ENCODE data around the gene SAMD10. TPM values are rescaled to one million over a fixed set of nuclear protein-coding genes. Genes with fewer than 3 reads are reported as not detected.
A peak's percentile ranks its signal among the peaks of the same experiment; 100 is the strongest.

The SAMD10 gene
- total and polyA plus RNA-seq, 2 donors = 1.8 to 3.8 TPM

DNA sequence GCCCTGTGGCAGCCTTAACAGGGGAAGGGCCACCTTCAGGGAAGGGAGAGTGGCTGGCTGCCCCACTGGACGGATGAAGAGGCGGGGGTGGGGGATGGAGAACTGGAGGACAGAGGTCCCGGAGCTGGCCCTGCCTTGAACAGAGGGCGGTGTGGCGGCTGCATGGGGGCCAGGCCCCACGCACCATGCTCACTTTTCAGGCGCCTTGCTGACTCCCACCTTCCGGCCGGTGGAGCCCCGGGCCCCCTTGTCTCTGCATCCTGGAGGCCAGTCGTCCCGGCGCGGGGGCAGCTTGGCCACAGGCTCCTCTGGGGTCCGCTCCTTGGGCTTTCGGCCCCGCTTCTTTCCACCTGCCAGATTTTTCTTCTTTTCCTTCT is 19.8 kb downstream of the SAMD10 start:
- WGBS = 91% methylated on average over 17 of the region's 17 CpGs
- Histone ChIP-seq H3K4me1 (ENCODE audit: insufficient read depth) (peaks cover 1% of the 10 kb centered on the region), H3K36me3 (ENCODE audit: insufficient read depth) (no peaks in the 10 kb centered on the region), H3K4me3 (ENCODE audit: low read depth, low read length) (no peak overlapping the region), H3K27ac (ENCODE audit: low read depth) (no peak overlapping the region)
- no peak for DNase-seq (ENCODE audit: extremely low spot score)

DNA sequence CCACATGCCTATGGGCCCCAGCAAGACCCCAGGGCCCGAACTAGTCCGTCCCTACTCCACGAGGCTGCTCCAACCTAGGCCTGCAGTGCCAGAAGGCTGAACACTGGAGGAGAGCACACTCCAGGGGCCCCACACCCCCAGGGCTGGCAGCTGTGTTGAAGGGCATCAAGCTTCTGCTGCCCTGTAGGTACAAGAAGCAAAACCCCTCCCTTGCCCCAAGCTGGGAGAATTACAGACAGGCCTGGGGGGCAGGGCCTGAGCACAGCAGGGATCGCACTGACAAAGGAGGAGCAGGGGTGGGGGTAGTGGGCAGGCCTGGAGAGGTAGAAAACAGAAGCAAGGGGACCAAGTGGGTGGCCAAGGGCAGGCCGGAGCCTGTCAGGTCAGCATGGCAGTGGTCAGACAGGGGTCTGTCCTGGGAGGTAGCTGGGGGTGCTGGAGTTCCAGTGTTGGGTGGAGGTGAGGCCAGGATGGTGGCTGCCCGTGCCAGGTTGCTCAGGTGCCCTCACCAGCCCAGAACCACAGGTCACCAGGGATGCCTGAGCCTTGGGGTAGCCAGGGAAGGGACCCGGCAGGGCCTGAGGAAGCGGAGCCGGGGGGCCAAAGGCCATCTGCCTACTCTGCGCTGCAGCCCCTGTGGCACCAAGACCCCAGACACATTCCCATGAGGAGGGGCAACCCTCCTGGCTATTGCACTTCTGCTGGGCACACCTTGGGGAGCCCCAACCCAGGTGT is 20.3 kb downstream of the SAMD10 start:
- no peaks in the 10 kb centered on the region for H3K36me3 ChIP-seq (ENCODE audit: insufficient read depth)
- peaks cover 1% of the 10 kb centered on the region for H3K4me1 ChIP-seq (ENCODE audit: insufficient read depth)
- H3K4me3 ChIP-seq (ENCODE audit: low read depth, low read length) = no peak overlapping the region
- 86% methylated on average over 10 of the region's 10 CpGs for WGBS
- DNase-seq (ENCODE audit: extremely low spot score) = no peak
- H3K27ac ChIP-seq (ENCODE audit: low read depth) = no peak overlapping the region

DNA sequence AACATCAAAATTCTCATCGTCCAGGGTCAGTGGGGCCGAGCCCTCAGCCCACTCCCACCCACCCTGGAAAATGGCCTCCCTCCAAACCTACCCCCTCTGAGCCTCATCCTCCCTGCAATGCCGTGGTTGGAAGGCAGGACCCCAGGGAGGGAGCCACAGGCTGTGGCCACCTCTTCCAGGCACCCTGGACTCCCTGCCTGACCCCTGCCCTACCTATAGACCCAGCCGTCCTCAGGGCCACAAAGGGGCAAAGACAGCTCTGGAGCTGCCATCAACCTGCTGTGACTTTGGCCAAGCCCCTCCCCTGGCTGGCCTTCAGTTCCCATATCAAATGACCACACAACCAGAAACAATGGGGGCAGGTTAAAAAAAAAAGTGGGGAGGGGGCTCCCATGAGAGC is 21.0 kb downstream of the SAMD10 start:
- Histone ChIP-seq H3K27ac (ENCODE audit: low read depth) (no peak overlapping the region), H3K4me1 (ENCODE audit: insufficient read depth) (peaks cover 1% of the 10 kb centered on the region), H3K4me3 (ENCODE audit: low read depth, low read length) (no peak overlapping the region), H3K36me3 (ENCODE audit: insufficient read depth) (no peaks in the 10 kb centered on the region)
- WGBS = 70% methylated on average over 4 of the region's 4 CpGs
- no peak for DNase-seq (ENCODE audit: extremely low spot score)

- Histone ChIP-seq H3K27ac (ENCODE audit: low read depth) (no peak overlapping the region), H3K36me3 (ENCODE audit: insufficient read depth) (no peaks in the 10 kb centered on the region), H3K4me3 (ENCODE audit: low read depth, low read length) (no peak overlapping the region), H3K4me1 (ENCODE audit: insufficient read depth) (peaks cover 1% of the 10 kb centered on the region)
- 44% methylated on average over 13 of the region's 13 CpGs for WGBS
- no peak for DNase-seq (ENCODE audit: extremely low spot score)
Measured at GRCh38 chr20:63957690-63958441, 21.6 kb downstream of the SAMD10 start.

- H3K4me1 ChIP-seq (ENCODE audit: insufficient read depth) = peaks cover 1% of the 10 kb centered on the region
- WGBS = 3% methylated on average over 28 of the region's 28 CpGs
- no peak overlapping the region for H3K27ac ChIP-seq (ENCODE audit: low read depth)
- peak overlapping the region; percentile 43 for H3K4me3 ChIP-seq (ENCODE audit: low read depth, low read length)
- no peak for DNase-seq (ENCODE audit: extremely low spot score)
- H3K36me3 ChIP-seq (ENCODE audit: insufficient read depth) = no peaks in the 10 kb centered on the region
Measured at GRCh38 chr20:63957004-63957689, 22.3 kb downstream of the SAMD10 start.

DNA sequence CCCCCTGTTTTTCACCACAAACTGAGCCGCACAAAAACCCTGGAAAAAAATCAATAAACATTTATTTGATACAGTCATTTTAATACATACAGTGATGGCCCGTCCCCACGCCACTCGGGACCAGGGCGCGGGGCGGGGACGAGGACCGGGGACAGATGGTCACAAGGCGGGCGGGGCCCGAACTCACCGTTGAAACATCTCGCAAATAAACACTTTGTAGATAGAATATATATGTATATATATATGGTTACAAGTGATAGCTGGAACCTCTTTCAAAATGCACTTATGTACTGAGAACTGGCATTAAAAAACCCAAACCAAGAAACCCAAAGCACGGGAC is 22.8 kb downstream of the SAMD10 start:
- H3K4me1 ChIP-seq (ENCODE audit: insufficient read depth) = peaks cover 1% of the 10 kb centered on the region
- WGBS = under 1% methylated on average over 15 of the region's 15 CpGs

GRCh38 chr20:63955827-63956663 is 23.4 kb downstream of the SAMD10 start, which contains the start of gene UCKL1:
UCKL1 (minus strand) TSS chr20:63956416; CDS start chr20:63956372, 44 bp downstream.
- DNase-seq (ENCODE audit: extremely low spot score) = no peak

More for the DNA sequence above, 22.8 kb downstream of the SAMD10 start:
- H3K4me3 ChIP-seq (ENCODE audit: low read depth, low read length) = peak overlapping the region; percentile 43
- no peak for DNase-seq (ENCODE audit: extremely low spot score)
- H3K27ac ChIP-seq (ENCODE audit: low read depth) = no peak overlapping the region
- no peaks in the 10 kb centered on the region for H3K36me3 ChIP-seq (ENCODE audit: insufficient read depth)

GRCh38 chr20:63955281-63955826 is 24.1 kb downstream of the SAMD10 start:
- DNase-seq (ENCODE audit: extremely low spot score) = no peak
- no peaks in the 10 kb centered on the region for H3K36me3 ChIP-seq (ENCODE audit: insufficient read depth)
- WGBS = under 1% methylated on average over 31 of the region's 31 CpGs
- H3K4me1 ChIP-seq (ENCODE audit: insufficient read depth) = peaks cover 1% of the 10 kb centered on the region
- H3K27ac ChIP-seq (ENCODE audit: low read depth) = peak overlapping the region; percentile 89
- peak overlapping the region; percentile 92 for H3K4me3 ChIP-seq (ENCODE audit: low read depth, low read length)

More at GRCh38 chr20:63955827-63956663, 23.4 kb downstream of the SAMD10 start, which contains the start of gene UCKL1:
- Histone ChIP-seq H3K27ac (ENCODE audit: low read depth) (peak within 1 kb of the TSS; percentile 89), H3K4me1 (ENCODE audit: insufficient read depth) (peaks cover 1% of the 10 kb centered on the region), H3K4me3 (ENCODE audit: low read depth, low read length) (peak within 1 kb of the TSS; percentile 92), H3K36me3 (ENCODE audit: insufficient read depth) (no peaks in the 10 kb centered on the region)
- WGBS = under 1% methylated on average over 105 of the region's 105 CpGs

DNA sequence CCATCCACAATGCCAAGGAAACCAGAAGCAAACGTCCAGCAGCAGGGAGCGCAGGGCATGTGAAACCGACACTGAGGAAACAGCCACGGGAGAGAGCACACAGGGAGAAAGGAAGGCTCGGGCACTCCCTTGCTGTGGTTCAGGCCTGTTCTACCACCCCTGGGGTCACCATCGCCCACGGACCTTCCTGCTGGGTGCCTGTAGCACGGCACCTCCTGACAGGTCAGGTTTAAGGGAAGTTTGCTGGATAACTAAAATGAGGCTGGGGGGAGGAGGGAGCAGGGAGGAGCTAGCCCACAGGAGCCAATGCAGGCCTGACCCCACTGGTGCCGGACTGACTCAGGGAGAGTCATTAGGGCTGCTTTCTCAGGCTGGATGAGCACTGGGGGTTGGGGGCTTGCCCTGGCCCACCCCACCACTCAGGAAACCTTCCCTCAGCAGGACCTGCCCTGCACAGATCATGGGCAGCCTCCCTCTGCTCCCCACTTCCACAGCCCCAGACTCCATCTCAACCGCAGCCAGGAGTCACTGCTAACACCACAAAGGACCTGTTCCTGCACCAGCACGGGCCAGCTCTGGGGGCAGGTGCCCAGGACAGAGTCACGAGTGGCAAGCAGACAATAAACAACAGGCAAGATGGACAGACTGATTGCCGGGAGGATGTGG is 25.5 kb downstream of the SAMD10 start:
- no peak for DNase-seq (ENCODE audit: extremely low spot score)
- Histone ChIP-seq H3K4me3 (ENCODE audit: low read depth, low read length) (no peak overlapping the region), H3K27ac (ENCODE audit: low read depth) (no peak overlapping the region), H3K4me1 (ENCODE audit: insufficient read depth) (peaks cover 1% of the 10 kb centered on the region), H3K36me3 (ENCODE audit: insufficient read depth) (no peaks in the 10 kb centered on the region)
- 68% methylated on average over 13 of the region's 13 CpGs for WGBS

GRCh38 chr20:63952769-63953168 is 26.7 kb downstream of the SAMD10 start:
- no peaks in the 10 kb centered on the region for H3K36me3 ChIP-seq (ENCODE audit: insufficient read depth)
- H3K4me1 ChIP-seq (ENCODE audit: insufficient read depth) = peaks cover 1% of the 10 kb centered on the region
- WGBS = 87% methylated on average over 14 of the region's 14 CpGs
- DNase-seq (ENCODE audit: extremely low spot score) = no peak
- no peak overlapping the region for H3K27ac ChIP-seq (ENCODE audit: low read depth)
- no peak overlapping the region for H3K4me3 ChIP-seq (ENCODE audit: low read depth, low read length)

GRCh38 chr20:63952210-63952535 is 27.3 kb downstream of the SAMD10 start:
- Histone ChIP-seq H3K27ac (ENCODE audit: low read depth) (no peak overlapping the region), H3K4me3 (ENCODE audit: low read depth, low read length) (no peak overlapping the region), H3K36me3 (ENCODE audit: insufficient read depth) (no peaks in the 10 kb centered on the region), H3K4me1 (ENCODE audit: insufficient read depth) (peaks cover 1% of the 10 kb centered on the region)
- no peak for DNase-seq (ENCODE audit: extremely low spot score)
- WGBS = 84% methylated on average over 15 of the region's 15 CpGs

DNA sequence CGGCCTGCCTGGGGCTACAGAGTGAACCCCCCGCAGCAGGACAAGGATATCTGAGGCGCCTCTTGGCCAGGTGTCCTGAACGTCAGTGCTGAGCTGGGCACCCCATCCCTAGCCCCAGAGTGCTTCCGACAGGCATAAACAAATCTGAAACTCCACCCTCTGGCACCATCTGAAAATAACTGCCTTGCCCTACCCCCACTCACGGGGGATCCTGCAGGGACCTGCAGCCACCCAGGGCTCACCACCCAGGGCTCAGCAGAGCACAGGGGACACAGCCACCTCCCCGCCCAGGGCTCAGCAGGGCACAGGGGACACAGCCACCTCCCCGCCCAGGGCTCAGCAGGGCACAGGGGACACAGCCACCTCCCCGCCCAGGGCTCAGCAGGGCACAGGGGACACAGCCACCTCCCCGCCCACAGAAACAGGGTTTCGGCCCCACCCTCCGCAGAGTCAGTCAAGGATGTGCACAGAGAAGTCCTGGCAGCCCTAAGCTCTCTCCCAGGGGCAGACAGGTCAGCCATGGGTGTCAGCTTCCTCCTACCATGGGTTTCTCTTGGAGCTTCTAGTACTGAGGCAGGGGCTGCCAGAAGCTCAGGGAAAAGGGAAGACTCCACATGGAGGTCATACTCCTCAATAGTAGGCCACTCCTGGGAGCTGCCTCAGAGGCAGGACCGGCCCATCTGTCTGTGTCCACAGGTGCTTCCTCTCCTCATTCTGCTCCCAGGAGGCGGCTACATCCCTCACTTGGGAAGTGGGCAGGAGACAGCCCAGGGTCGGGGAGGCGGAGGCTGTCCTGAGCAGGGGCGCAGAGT is 27.8 kb downstream of the SAMD10 start:
- H3K27ac ChIP-seq (ENCODE audit: low read depth) = no peak overlapping the region
- no peak for DNase-seq (ENCODE audit: extremely low spot score)
- 68% methylated on average over 17 of the region's 17 CpGs for WGBS
- H3K4me1 ChIP-seq (ENCODE audit: insufficient read depth) = no peaks in the 10 kb centered on the region
- no peak overlapping the region for H3K4me3 ChIP-seq (ENCODE audit: low read depth, low read length)
- H3K36me3 ChIP-seq (ENCODE audit: insufficient read depth) = no peaks in the 10 kb centered on the region

All from urinary bladder (tissue), 4 donors.